ENCODE results near the gene PROSER3. TPM values are rescaled to one million over a fixed set of nuclear protein-coding genes. Genes with fewer than 3 reads are reported as not detected.

PROSER3 gene
- total RNA-seq, 1 donor from 2014 or later, result 6.1 TPM

- Histone ChIP-seq H3K36me3 (ENCODE audit: control insufficient read depth, insufficient read depth, low read length) (no peaks in the 10 kb centered on the region), H3K4me3 (ENCODE audit: low read depth, low read length) (peak overlapping the region; percentile 52), H3K27me3 (ENCODE audit: control insufficient read depth, insufficient read depth, low read length) (no peaks in the 10 kb centered on the region)
- no peak for TF ChIP-seq CTCF (IDR thresholded peaks at IDR 0.05; ENCODE audit: insufficient read depth, low read length, poor library complexity, severe bottlenecking)
- DNase-seq (ENCODE audit: low read depth), result no peak
Measured at GRCh38 chr19:35739275-35740107, 18.5 kb upstream of the PROSER3 start.

GRCh38 chr19:35740108-35740422 is 17.9 kb upstream of the PROSER3 start:
- H3K27me3 ChIP-seq (ENCODE audit: control insufficient read depth, insufficient read depth, low read length), result no peaks in the 10 kb centered on the region
- no peaks in the 10 kb centered on the region for H3K36me3 ChIP-seq (ENCODE audit: control insufficient read depth, insufficient read depth, low read length)
- DNase-seq (ENCODE audit: low read depth), result no peak
- no peak for TF ChIP-seq CTCF (IDR thresholded peaks at IDR 0.05; ENCODE audit: insufficient read depth, low read length, poor library complexity, severe bottlenecking)
- H3K4me3 ChIP-seq (ENCODE audit: low read depth, low read length), result peak overlapping the region; percentile 52

- H3K27me3 ChIP-seq (ENCODE audit: control insufficient read depth, insufficient read depth, low read length), result no peaks in the 10 kb centered on the region
- TF ChIP-seq CTCF (IDR thresholded peaks at IDR 0.05; ENCODE audit: insufficient read depth, low read length, poor library complexity, severe bottlenecking), result no peak
- peak overlapping the region; percentile 52 for H3K4me3 ChIP-seq (ENCODE audit: low read depth, low read length)
- H3K36me3 ChIP-seq (ENCODE audit: control insufficient read depth, insufficient read depth, low read length), result no peaks in the 10 kb centered on the region
- DNase-seq (ENCODE audit: low read depth), result peak; percentile 83
Measured at GRCh38 chr19:35740423-35741202, 17.4 kb upstream of the PROSER3 start.

- Histone ChIP-seq H3K27me3 (ENCODE audit: control insufficient read depth, insufficient read depth, low read length) (no peaks in the 10 kb centered on the region), H3K4me3 (ENCODE audit: low read depth, low read length) (peak overlapping the region; percentile 37), H3K36me3 (ENCODE audit: control insufficient read depth, insufficient read depth, low read length) (no peaks in the 10 kb centered on the region)
- DNase-seq (ENCODE audit: low read depth), result no peak
- TF ChIP-seq CTCF (IDR thresholded peaks at IDR 0.05; ENCODE audit: insufficient read depth, low read length, poor library complexity, severe bottlenecking), result peak; percentile 12
Measured at GRCh38 chr19:35741203-35741515, 16.8 kb upstream of the PROSER3 start.

GRCh38 chr19:35742121-35742724 is 15.8 kb upstream of the PROSER3 start, which contains the start of gene IGFLR1:
Gene IGFLR1, minus strand, starts transcription at chr19:35742452. Its CDS starts 1,272 bp downstream, at chr19:35741180.
- no peak for DNase-seq (ENCODE audit: low read depth)
- no peaks in the 10 kb centered on the region for H3K27me3 ChIP-seq (ENCODE audit: control insufficient read depth, insufficient read depth, low read length)
- no peak for TF ChIP-seq CTCF (IDR thresholded peaks at IDR 0.05; ENCODE audit: insufficient read depth, low read length, poor library complexity, severe bottlenecking)
- H3K36me3 ChIP-seq (ENCODE audit: control insufficient read depth, insufficient read depth, low read length), result no peaks in the 10 kb centered on the region
- H3K4me3 ChIP-seq (ENCODE audit: low read depth, low read length), result peak within 1 kb of the TSS; percentile 37
